NCI-H345 treated with DMSO at 0.1 percent for 48 hours (cell line): ENCODE data around the gene TAS2R46.
"Not testable (repeated sequence)": the region's sequence is repeated elsewhere in the genome, so short reads cannot be mapped to it uniquely, and the experiment has no call there.

Source experiments
- DNase-seq: peaks from one replicate; lab custom pipeline; 2025; ENCODE audit not compliant: unreplicated experiment; lab: John Stamatoyannopoulos, UW

The TAS2R46 gene

GRCh38 chr12:11040162-11040561 is 21.9 kb downstream of the TAS2R46 start:
- DNase-seq: no peak

- DNase-seq: no peak
Observed at GRCh38 chr12:11039171-11039570, 22.9 kb downstream of the TAS2R46 start.

GRCh38 chr12:11033959-11034358 is 28.1 kb downstream of the TAS2R46 start:
- not testable (repeated sequence) for DNase-seq

- DNase-seq: no peak
Observed at GRCh38 chr12:11031307-11031706, 30.8 kb downstream of the TAS2R46 start, which contains the start of gene TAS2R31. TAS2R31 (minus strand) TSS chr12:11031407; CDS start chr12:11031335, 72 bp downstream.

- DNase-seq: no peak
Observed at GRCh38 chr12:11026118-11026517, 36.0 kb downstream of the TAS2R46 start.

- DNase-seq: no peak
Observed at GRCh38 chr12:11023387-11023786, 38.7 kb downstream of the TAS2R46 start.

- no peak for DNase-seq
Observed at GRCh38 chr12:11022520-11022919, 39.6 kb downstream of the TAS2R46 start, which contains the start of gene TAS2R19. TAS2R19 (minus strand) TSS chr12:11022620; CDS start chr12:11022571, 49 bp downstream.

GRCh38 chr12:11016937-11017336 is 45.2 kb downstream of the TAS2R46 start:
- no peak for DNase-seq

- no peak for DNase-seq
Observed at GRCh38 chr12:11015775-11016430, 46.2 kb downstream of the TAS2R46 start.

GRCh38 chr12:11014234-11014633 is 47.9 kb downstream of the TAS2R46 start:
- DNase-seq: no peak
